IPS-NIHi7 (cell line): ENCODE data around the gene RTF1.

Experiments
- DNase-seq: peaks from one replicate; pipeline ENCODE4 v3.0.0; 2012; ENCODE audit warnings: mixed read lengths; ENCODE audit errors: extremely low spot score

RTF1 gene

GRCh38 chr15:41505776-41506175 is 88.9 kb downstream of the RTF1 start:
- no peak for DNase-seq

- peak; percentile 64 for DNase-seq
These were observed 90.0 kb downstream of the RTF1 start for GRCh38 chr15:41506796-41507341.

GRCh38 chr15:41507820-41508290 is 91.0 kb downstream of the RTF1 start:
- DNase-seq, result no peak

GRCh38 chr15:41510728-41511127 is 93.8 kb downstream of the RTF1 start:
- no peak for DNase-seq

- DNase-seq, result peak; percentile 57
These were observed 94.5 kb downstream of the RTF1 start for GRCh38 chr15:41511331-41511898.

- peak; percentile 39 for DNase-seq
These were observed 95.0 kb downstream of the RTF1 start for GRCh38 chr15:41511899-41512369.

- DNase-seq, result no peak
These were observed 95.6 kb downstream of the RTF1 start for GRCh38 chr15:41512512-41512939.

- peak; percentile 31 for DNase-seq
These were observed 96.1 kb downstream of the RTF1 start for GRCh38 chr15:41512940-41513505.

GRCh38 chr15:41513506-41514227 is 96.8 kb downstream of the RTF1 start, which contains the start of gene LTK:
Gene LTK, minus strand, starts transcription at chr15:41513827. Its CDS starts 118 bp downstream, at chr15:41513709.
- DNase-seq, result peak; percentile 78

- DNase-seq, result no peak
These were observed 101.1 kb downstream of the RTF1 start for GRCh38 chr15:41517895-41518449.

- DNase-seq, result no peak
These were observed 103.7 kb downstream of the RTF1 start for GRCh38 chr15:41520636-41521035.

- no peak for DNase-seq
These were observed 104.7 kb downstream of the RTF1 start for GRCh38 chr15:41521614-41522013.

GRCh38 chr15:41523097-41523496 is 106.2 kb downstream of the RTF1 start:
- DNase-seq, result no peak

GRCh38 chr15:41530363-41530956 is 113.6 kb downstream of the RTF1 start:
- DNase-seq, result no peak
